22Rv1 (cell line): Measurements from ENCODE around the gene CAMSAP1.

Experiments used
- CTCF ChIP-seq: fragments of 450-650 bp; IDR thresholded peaks from 2 replicates; pipeline ENCODE4 v1.5.1; 2017; ENCODE audit warnings: mild to moderate bottlenecking
- ZFX ChIP-seq: fragments of 450-650 bp; IDR thresholded peaks from 2 replicates; pipeline ENCODE4 v1.6.1; 2017; ENCODE audit warnings: antibody characterized with exemption, borderline replicate concordance

- TF ChIP-seq CTCF = no peak
- no peak for TF ChIP-seq ZFX
These were observed 148.5 kb downstream of the CAMSAP1 start for GRCh38 chr9:135758870-135759269.
